GM23338 (cell line): Measurements from ENCODE around the gene EFTUD2. TPM values are rescaled to one million over a fixed set of nuclear protein-coding genes. Genes with fewer than 3 reads are reported as not detected.

Source experiments
- ATAC-seq: fragments of 200-7000 bp; cut with Tn5 transposase; 3 replicates; pipeline ENCODE4 v1.9.1; 2020
- DNase-seq: peaks from one replicate; pipeline ENCODE4 v3.0.0-alpha.2; 2015; ENCODE audit warnings: low spot score
- H2AFZ ChIP-seq: fragments of 200-600 bp; sonication (generic); 2 replicates; pipeline ENCODE4 v1.8.0; 2016; ENCODE audit warnings: antibody characterized with exemption, mild to moderate bottlenecking, moderate library complexity
- H3F3A ChIP-seq: fragments of 200-600 bp; sonication (generic); replicated peaks from 2 replicates; pipeline ENCODE4 v1.8.0; 2017; ENCODE audit warnings: antibody characterized with exemption, mixed run types, low read depth
- H3K27ac ChIP-seq: fragments of 200-600 bp; sonication (generic); 2 replicates; pipeline ENCODE4 v1.6.1; 2016; ENCODE audit warnings: low read depth
- H3K27me3 ChIP-seq: fragments of 200-600 bp; sonication (generic); 2 replicates; pipeline ENCODE4 v1.8.0; 2016; ENCODE audit warnings: mild to moderate bottlenecking, mixed run types, moderate library complexity; ENCODE audit not compliant: insufficient read depth
- H3K36me3 ChIP-seq: fragments of 200-600 bp; sonication (generic); 2 replicates; pipeline ENCODE4 v1.8.0; 2016; ENCODE audit warnings: mild to moderate bottlenecking; ENCODE audit not compliant: insufficient read depth
- H3K4me1 ChIP-seq: fragments of 200-600 bp; sonication (generic); 2 replicates; pipeline ENCODE4 v1.8.0; 2016; ENCODE audit warnings: mild to moderate bottlenecking, moderate library complexity; ENCODE audit not compliant: insufficient read depth
- H3K4me2 ChIP-seq: fragments of 200-600 bp; sonication (generic); 2 replicates; pipeline ENCODE4 v1.7.1; 2017; ENCODE audit warnings: mixed run types
- H3K4me3 ChIP-seq: fragments of 200-600 bp; sonication (generic); 2 replicates; pipeline ENCODE4 v1.6.1; 2016; ENCODE audit warnings: mixed run types
- H3K79me2 ChIP-seq: fragments of 200-600 bp; sonication (generic); replicated peaks from 2 replicates; pipeline ENCODE4 v1.8.0; 2017; ENCODE audit warnings: mild to moderate bottlenecking; ENCODE audit not compliant: insufficient read depth
- H3K9me2 ChIP-seq: fragments of 200-600 bp; sonication (generic); 2 replicates; pipeline ENCODE4 v1.8.0; 2017; ENCODE audit not compliant: insufficient read depth
- H4K20me1 ChIP-seq: fragments of 200-600 bp; sonication (generic); replicated peaks from 2 replicates; pipeline ENCODE4 v1.8.0; 2017; ENCODE audit warnings: mild to moderate bottlenecking; ENCODE audit not compliant: insufficient read depth
- H3K27ac Mint-ChIP-seq: 2 replicates; pipeline ENCODE4 v1.8.0; 2020; ENCODE audit warnings: inconsistent platforms, mild to moderate bottlenecking, moderate library complexity, mixed read lengths
- H3K27me3 Mint-ChIP-seq: 3 replicates; pipeline ENCODE4 v1.8.0; 2022; ENCODE audit warnings: low read depth, mild to moderate bottlenecking, moderate library complexity, mixed read lengths, inconsistent platforms; ENCODE audit not compliant: insufficient read depth, poor library complexity
- H3K36me3 Mint-ChIP-seq: 3 replicates; pipeline ENCODE4 v1.8.0; 2021; ENCODE audit warnings: low read depth, mild to moderate bottlenecking, inconsistent platforms, moderate library complexity, mixed read lengths
- H3K4me1 Mint-ChIP-seq: 3 replicates; pipeline ENCODE4 v1.8.0; 2020; ENCODE audit warnings: mild to moderate bottlenecking, inconsistent platforms, mixed read lengths
- H3K4me3 Mint-ChIP-seq: 3 replicates; pipeline ENCODE4 v1.8.0; 2021; ENCODE audit warnings: moderate library complexity, mild to moderate bottlenecking, inconsistent platforms, mixed read lengths
- H3K9me3 Mint-ChIP-seq: 3 replicates; pipeline ENCODE4 v1.8.0; 2020; ENCODE audit warnings: moderate library complexity, mild to moderate bottlenecking, inconsistent platforms, mixed read lengths
- JUNB ChIP-seq: IDR thresholded peaks from one replicate; pipeline ENCODE4 v1.6.1; 2016; ENCODE audit warnings: antibody characterized with exemption; ENCODE audit not compliant: unreplicated experiment
- NANOG ChIP-seq: IDR thresholded peaks from 2 replicates; pipeline ENCODE4 v1.6.1; 2016; ENCODE audit warnings: antibody characterized with exemption, borderline replicate concordance
- REST ChIP-seq: IDR thresholded peaks from one replicate; pipeline ENCODE4 v1.6.1; 2018; ENCODE audit warnings: antibody characterized with exemption; ENCODE audit not compliant: unreplicated experiment
- ZNF114 ChIP-seq: fragments of 250-450 bp; sonication (Bioruptor Pico); IDR thresholded peaks from 2 replicates; pipeline ENCODE4 v1.5.0; 2020; ENCODE audit warnings: mild to moderate bottlenecking, moderate library complexity
- ZNF462 ChIP-seq: fragments of 250-450 bp; sonication (Bioruptor Pico); IDR thresholded peaks from 2 replicates; pipeline ENCODE4 v1.5.0; 2020; ENCODE audit warnings: mild to moderate bottlenecking, moderate library complexity
- polyA plus RNA-seq: library from polyadenylated mRNA; unstranded; fragments of >200 nt; fragmentation: Nextera tagmentation; extraction: Ambion mirVana; gene quantifications from 2 replicates; pipeline ENCODE4 v1.2.1, GENCODE V29; 2016
- total RNA-seq: library from RNA; depleted of rRNA; stranded (reverse); fragments of >200 nt; shearing (Covaris generic); gene quantifications from 2 replicates; pipeline ENCODE4 v1.2.3, GENCODE V29; 2014

Gene EFTUD2
- total and polyA plus RNA-seq, 2 experiments from 2014 or later = 61.6 to 196 TPM

GRCh38 chr17:44859701-44860100 lies 39.5 kb downstream of the EFTUD2 start:
- Mint-ChIP-seq H3K36me3 (peaks cover 86% of the 10 kb centered on the region), H3K27ac (no peak overlapping the region), H3K4me1 (no peaks in the 10 kb centered on the region), H3K9me3 (no peaks in the 10 kb centered on the region), H3K27me3 (peaks cover 2% of the 10 kb centered on the region), H3K4me3 (no peak overlapping the region)
- Histone ChIP-seq H2AFZ (no peak overlapping the region), H4K20me1 (peaks cover 6% of the 10 kb centered on the region), H3K36me3 (peaks cover 48% of the 10 kb centered on the region), H3K9me2 (no peaks in the 10 kb centered on the region), H3F3A (peaks cover 9% of the 10 kb centered on the region; the same call in 1 of the 2 replicates), H3K79me2 (no peaks in the 10 kb centered on the region), H3K4me3 (no peak overlapping the region), H3K27ac (no peak overlapping the region), H3K27me3 (no peaks in the 10 kb centered on the region), H3K4me1 (no peaks in the 10 kb centered on the region), H3K4me2 (no peak overlapping the region)
- DNase-seq (no peak), ATAC-seq (no peak)
- no peak for TF ChIP-seq ZNF114 (CRISPR knock-in tag)
- no peak for TF ChIP-seq REST
- no peak for TF ChIP-seq JUNB
- TF ChIP-seq ZNF462 (CRISPR knock-in tag) = no peak
- TF ChIP-seq NANOG = no peak
